GM12878 (cell line): ENCODE measurements around the gene P2RX7. TPM values are rescaled to one million over a fixed set of nuclear protein-coding genes. Genes with fewer than 3 reads are reported as not detected.

Source experiments
- ATAC-seq: fragments of 200-7000 bp; cut with Tn5 transposase; 3 replicates; pipeline ENCODE4 v1.9.1; 2020; ENCODE audit warnings: mild to moderate bottlenecking, moderate library complexity
- BruUV-seq: library from RNA; stranded (reverse); fragments of 400-500 nt; replicated peaks from 2 replicates; lab custom pipeline; 2021; lab: Mats Ljungman, UMichigan
- CTCF ChIA-PET: fragments of 300-600 bp; sonication (Branson Sonifier 250); formaldehyde crosslinking; extraction: SDS; loops from one replicate; lab custom pipeline; 2021; ENCODE audit warnings: inconsistent platforms; lab: Yijun Ruan, JAX
- POLR2A ChIA-PET: fragments of 350-600 bp; formaldehyde crosslinking; extraction: SDS; loops from one replicate; lab custom pipeline; 2021; ENCODE audit warnings: inconsistent platforms; lab: Charles Lee
- RAD21 ChIA-PET: fragments of 300-600 bp; sonication (Branson Sonifier 250); formaldehyde crosslinking; loops from one replicate; lab custom pipeline; 2023; ENCODE audit warnings: antibody characterized with exemption; ENCODE audit not compliant: unreplicated experiment; lab: Charles Lee
- SMC1A ChIA-PET: fragments of 300-600 bp; sonication (Branson Sonifier 250); formaldehyde crosslinking; loops from one replicate; lab custom pipeline; 2023; ENCODE audit not compliant: unreplicated experiment, uncharacterized antibody; lab: Charles Lee
- DNase-seq: peaks from one replicate; pipeline ENCODE4 v3.0.0-alpha.2; 2011; ENCODE audit warnings: low read depth, low spot score
- FAIRE-seq: peaks from 3 replicates; lab custom pipeline; 2011; peaks lifted over from hg19 to GRCh38; lab: Jason Lieb, UNC
- H2AFZ ChIP-seq: 2 replicates; pipeline ENCODE4 v1.6.0; 2011; ENCODE audit warnings: low read depth, low read length, control low read depth; ENCODE audit not compliant: control insufficient read depth
- H3K27ac ChIP-seq: 2 replicates; pipeline ENCODE4 v1.5.1; 2011; ENCODE audit warnings: control low read depth; ENCODE audit not compliant: control insufficient read depth, insufficient read depth
- H3K27me3 ChIP-seq, 2 experiments: replicated peaks in 1 of 2; 2 replicates each; pipeline versions ENCODE4 v1.6.0 to v1.6.1; 2011; ENCODE audit warnings: low read length in 1 of 2; ENCODE audit not compliant: control insufficient read depth in 2 of 2, insufficient read depth in 2 of 2
- H3K36me3 ChIP-seq, 2 experiments: 2 replicates each; pipeline ENCODE4 v1.5.1; 2011; ENCODE audit warnings: low read length in 1 of 2; ENCODE audit not compliant: control insufficient read depth in 2 of 2, insufficient read depth in 2 of 2
- H3K4me1 ChIP-seq: 2 replicates; pipeline ENCODE4 v1.6.1; 2011; ENCODE audit warnings: mild to moderate bottlenecking, low read length, moderate library complexity, mixed read lengths; ENCODE audit not compliant: control insufficient read depth, insufficient read depth
- H3K4me2 ChIP-seq: 2 replicates; pipeline ENCODE4 v1.6.0; 2011; ENCODE audit warnings: control low read depth; ENCODE audit not compliant: control insufficient read depth, insufficient read depth
- H3K4me3 ChIP-seq: fragments of 200-600 bp; sonication (generic); 2 replicates; pipeline ENCODE4 v1.5.1; 2016
- H3K79me2 ChIP-seq: 2 replicates; pipeline ENCODE4 v1.6.0; 2011; ENCODE audit warnings: low read length; ENCODE audit not compliant: control insufficient read depth, insufficient read depth
- H3K9ac ChIP-seq: 2 replicates; pipeline ENCODE4 v1.8.0; 2011; ENCODE audit warnings: low read length, control low read depth, mixed read lengths; ENCODE audit not compliant: control insufficient read depth, insufficient read depth
- H3K9me3 ChIP-seq: replicated peaks from 3 replicates; pipeline ENCODE4 v1.5.1; 2011; ENCODE audit warnings: mild to moderate bottlenecking, low read length; ENCODE audit not compliant: control insufficient read depth, insufficient read depth
- H4K20me1 ChIP-seq: 2 replicates; pipeline ENCODE4 v1.6.0; 2011; ENCODE audit not compliant: control insufficient read depth, insufficient read depth
- ETV6 ChIP-seq, 2 experiments: fragments of 450-650 bp in 1 of 2; IDR thresholded peaks in 1 of 2; conservative IDR thresholded peaks in 1 of 2; 2 replicates each; pipeline ENCODE4 v1.6.1; 2014; ENCODE audit warnings: antibody characterized with exemption in 1 of 2, borderline replicate concordance in 1 of 2, low read depth in 1 of 2, mild to moderate bottlenecking in 1 of 2, moderate library complexity in 1 of 2
- FOXK2 ChIP-seq: fragments of 450-650 bp; IDR thresholded peaks from 2 replicates; pipeline ENCODE4 v1.6.1; 2017; ENCODE audit warnings: mild to moderate bottlenecking, moderate library complexity
- MTA2 ChIP-seq: fragments of 450-650 bp; IDR thresholded peaks from 2 replicates; pipeline ENCODE4 v1.6.1; 2016; ENCODE audit warnings: low read depth, mild to moderate bottlenecking, moderate library complexity
- WGBS: methylation state at CpG from one replicate; pipeline ENCODE4 v1.1.6; 2016; ENCODE audit warnings: low lambda C conversion rate; ENCODE audit not compliant: insufficient replicate concordance, insufficient coverage; ENCODE audit errors: missing lambda C conversion rate; 5-methylcytosine and 5-hydroxymethylcytosine counted together
- in situ Hi-C: fragments of 300-500 bp; cut with MboI; formaldehyde crosslinking; loops from 9 replicates; pipeline ENCODE4 v1.14.3; 2018; ENCODE audit warnings: mixed read lengths
- intact Hi-C: fragments of 100-400 bp; cut with micrococcal nuclease; formaldehyde crosslinking; loops from one replicate; pipeline ENCODE4 v1.14.2; 2022; ENCODE audit not compliant: unreplicated experiment
- polyA plus RNA-seq, 11 experiments: library from polyadenylated mRNA; depleted of rRNA in 4 of 11; unstranded in 6 of 11; stranded (reverse) in 5 of 11; fragments of >200 nt; fragmentation: Nextera tagmentation in 4 of 11; fragmentation: Illumina TruSeq in 1 of 11; extraction: Ambion mirVana in 4 of 11; extraction: Trizol in 1 of 11; gene quantifications; 1 replicate in 1 of 11; 2 replicates in 10 of 11; pipeline versions ENCODE4 v1.2.1 to v1.2.3, GENCODE V29; 2011 to 2016; ENCODE audit warnings: inconsistent platforms in 2 of 11, missing spikeins in 2 of 11, low read depth in 1 of 11
- total RNA-seq, 4 experiments: library from RNA; depleted of rRNA in 3 of 4; stranded (reverse); fragments of >200 nt in 3 of 4; fragmentation: Illumina TruSeq in 1 of 4; extraction: Trizol in 1 of 4; gene quantifications; 2 replicates each; pipeline versions ENCODE4 v1.2.1 to v1.2.3, GENCODE V29; 2013 to 2021
- TF ChIP-seq, protein P1 (sequence below): fragments of 450-650 bp; IDR thresholded peaks from 2 replicates; pipeline ENCODE4 v1.6.1; 2017; ENCODE audit warnings: mild to moderate bottlenecking, low read depth, inconsistent platforms; ENCODE audit not compliant: poor library complexity, severe bottlenecking

Gene P2RX7
- total and polyA plus RNA-seq, 10 of the 15 experiments (the other 5 are each of a cell fraction or from before 2014, with no cell fraction given): 0.74 to 2.6 (median 1.5) TPM

DNA sequence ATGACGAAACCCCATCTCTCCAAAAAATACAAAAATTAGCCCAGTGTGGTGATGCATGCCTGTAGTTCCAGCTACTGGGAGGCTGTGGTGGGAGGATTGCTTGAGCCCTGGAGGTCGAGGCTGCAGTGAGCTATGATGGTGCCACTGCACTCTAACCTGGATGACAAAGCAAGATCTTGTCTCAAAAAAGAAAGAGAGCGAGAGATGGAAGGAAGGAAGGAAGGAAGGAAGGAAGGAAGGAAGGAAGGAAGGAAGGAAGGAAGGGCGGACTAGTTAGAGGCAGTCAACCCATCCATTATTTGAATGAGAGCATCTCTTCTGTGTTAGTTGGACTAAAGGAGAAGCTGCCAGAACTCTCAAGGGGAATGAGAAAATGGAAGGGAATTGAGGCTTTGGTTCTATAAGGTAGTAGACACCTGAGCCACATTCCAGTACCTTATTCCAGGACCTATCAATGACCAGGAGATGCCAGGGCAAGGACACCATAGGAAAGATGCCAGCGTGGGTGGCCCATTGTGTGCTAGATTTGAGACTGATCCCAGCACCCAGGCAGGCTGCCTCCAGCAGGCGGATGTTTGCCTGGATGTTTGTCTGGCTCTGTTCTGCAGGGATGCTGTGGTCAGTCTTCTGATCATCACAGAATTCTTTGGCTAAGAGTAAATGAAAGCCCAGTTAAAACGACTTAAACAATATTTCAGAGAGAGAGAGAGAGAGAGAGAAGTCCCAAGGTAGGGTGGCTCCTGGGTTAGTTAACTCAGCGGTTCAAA, 11.5 kb upstream of the P2RX7 start:
- intact Hi-C loops: no loop called here
- H4K20me1 ChIP-seq: no peaks in the 10 kb centered on the region
- DNase-seq (no peak), FAIRE-seq (no peak), ATAC-seq (no peak)
- peaks cover 0 to 3% of the 10 kb centered on the region in 2 experiments; a peak in 1 of 4 replicates for H3K27me3 ChIP-seq
- ChIA-PET SMC1A (interaction anchor here (0.6 kb wide), 1 partner anchor 109 kb away, joined by 3 read pairs; no protein-coding TSS in a partner anchor), RAD21 (no interaction called here), POLR2A (no interaction called here), CTCF (no interaction called here)
- no peak overlapping the region for H3K9ac ChIP-seq
- no peaks in the 10 kb centered on the region for H3K79me2 ChIP-seq
- no TSS peak for BruUV-seq
- H3K9me3 ChIP-seq: no peaks in the 10 kb centered on the region; the same call in 2 of the 3 replicates
- in situ Hi-C loops: no loop called here
- no peak overlapping the region for H3K27ac ChIP-seq
- no peak overlapping the region for H2AFZ ChIP-seq
- H3K36me3 ChIP-seq: no peaks in the 10 kb centered on the region
- no peaks in the 10 kb centered on the region for H3K4me1 ChIP-seq
- H3K4me2 ChIP-seq: no peak overlapping the region
- no peak for TF ChIP-seq FOXK2
- TF ChIP-seq ETV6 (conservative IDR thresholded peaks at IDR 0.05 in 1 of 2, IDR thresholded peaks at IDR 0.05 in 1 of 2; ENCODE audit: borderline replicate concordance in 1 of 2, low read depth in 1 of 2): peak in 1 of 2 experiments; percentile 24; a peak in 1 of 4 replicates
- TF ChIP-seq, protein P1, sequence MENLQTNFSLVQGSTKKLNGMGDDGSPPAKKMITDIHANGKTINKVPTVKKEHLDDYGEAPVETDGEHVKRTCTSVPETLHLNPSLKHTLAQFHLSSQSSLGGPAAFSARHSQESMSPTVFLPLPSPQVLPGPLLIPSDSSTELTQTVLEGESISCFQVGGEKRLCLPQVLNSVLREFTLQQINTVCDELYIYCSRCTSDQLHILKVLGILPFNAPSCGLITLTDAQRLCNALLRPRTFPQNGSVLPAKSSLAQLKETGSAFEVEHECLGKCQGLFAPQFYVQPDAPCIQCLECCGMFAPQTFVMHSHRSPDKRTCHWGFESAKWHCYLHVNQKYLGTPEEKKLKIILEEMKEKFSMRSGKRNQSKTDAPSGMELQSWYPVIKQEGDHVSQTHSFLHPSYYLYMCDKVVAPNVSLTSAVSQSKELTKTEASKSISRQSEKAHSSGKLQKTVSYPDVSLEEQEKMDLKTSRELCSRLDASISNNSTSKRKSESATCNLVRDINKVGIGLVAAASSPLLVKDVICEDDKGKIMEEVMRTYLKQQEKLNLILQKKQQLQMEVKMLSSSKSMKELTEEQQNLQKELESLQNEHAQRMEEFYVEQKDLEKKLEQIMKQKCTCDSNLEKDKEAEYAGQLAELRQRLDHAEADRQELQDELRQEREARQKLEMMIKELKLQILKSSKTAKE: no peak
- no peak for TF ChIP-seq MTA2
- 49% methylated on average over 8 of the region's 8 CpGs for WGBS
- no peak overlapping the region for H3K4me3 ChIP-seq
